ENCODE results near the gene IAH1. TPM values are rescaled to one million over a fixed set of nuclear protein-coding genes. Genes with fewer than 3 reads are reported as not detected.

IAH1 gene
- total and polyA plus RNA-seq, 8 donors = 41.9 to 57.1 (median 50.3) TPM

GRCh38 chr2:9445089-9445488 lies 29.3 kb upstream of the IAH1 start:
- Histone ChIP-seq H3K4me1 (no peaks in the 10 kb centered on the region), H3K4me3 (no peak overlapping the region), H3K9me3 (no peaks in the 10 kb centered on the region), H3K36me3 (peaks cover 0 to 95% of the 10 kb centered on the region in 2 donors), H3K27ac (no peak overlapping the region), H3K27me3 (no peaks in the 10 kb centered on the region)
- intact Hi-C loops (cut with DNase I) = no loop called here
- TF ChIP-seq CTCF (IDR thresholded peaks at IDR 0.05) = no peak
- no peak for DNase-seq
- no peak for ATAC-seq

- intact Hi-C loops (cut with DNase I) = no loop called here
- no peaks in the 10 kb centered on the region for H3K27me3 ChIP-seq
Measured at GRCh38 chr2:9451231-9451630, 23.1 kb upstream of the IAH1 start.

DNA sequence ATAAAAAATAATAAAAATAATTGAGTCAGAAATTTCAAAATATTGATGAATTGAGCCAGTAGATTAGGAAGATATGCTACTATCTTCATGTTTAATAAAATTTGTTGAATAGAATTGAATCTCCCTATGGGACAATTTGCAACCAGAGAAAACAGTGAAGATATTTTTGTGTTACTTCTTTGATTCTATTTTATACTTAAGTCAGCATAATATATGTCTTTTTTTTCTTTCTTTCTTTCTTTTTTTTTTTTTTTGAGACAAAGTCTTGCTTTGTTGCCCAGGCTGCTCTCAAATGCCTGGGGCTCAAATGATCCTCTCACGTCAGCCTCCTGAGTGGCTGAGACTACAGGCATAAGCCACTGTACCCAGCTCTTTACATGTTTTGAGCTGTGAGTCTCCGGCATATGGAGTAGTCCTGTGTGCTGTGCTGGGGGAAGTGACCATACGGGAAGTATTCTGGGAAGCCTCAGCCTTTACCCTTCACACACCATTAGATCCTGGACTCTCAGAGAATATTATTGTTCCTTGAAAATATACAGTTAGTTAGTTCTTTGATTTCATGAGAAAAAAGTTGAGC lies 13.8 kb upstream of the IAH1 start:
- Histone ChIP-seq H3K4me1 (no peaks in the 10 kb centered on the region), H3K27ac (no peak overlapping the region), H3K27me3 (no peaks in the 10 kb centered on the region), H3K4me3 (no peak overlapping the region), H3K9me3 (no peaks in the 10 kb centered on the region), H3K36me3 (peaks cover 0 to 61% of the 10 kb centered on the region in 2 donors)
- TF ChIP-seq CTCF (IDR thresholded peaks at IDR 0.05) = no peak
- no peak for ATAC-seq
- intact Hi-C loops (cut with DNase I) = no loop called here
- no peak for DNase-seq

More at GRCh38 chr2:9451231-9451630, 23.1 kb upstream of the IAH1 start:
- H3K9me3 ChIP-seq = no peaks in the 10 kb centered on the region
- ATAC-seq (no peak), DNase-seq (no peak)
- H3K4me1 ChIP-seq = no peaks in the 10 kb centered on the region
- H3K36me3 ChIP-seq = peaks cover 0 to 89% of the 10 kb centered on the region in 2 donors
- H3K4me3 ChIP-seq = no peak overlapping the region
- TF ChIP-seq CTCF (IDR thresholded peaks at IDR 0.05) = no peak
- no peak overlapping the region for H3K27ac ChIP-seq

DNA sequence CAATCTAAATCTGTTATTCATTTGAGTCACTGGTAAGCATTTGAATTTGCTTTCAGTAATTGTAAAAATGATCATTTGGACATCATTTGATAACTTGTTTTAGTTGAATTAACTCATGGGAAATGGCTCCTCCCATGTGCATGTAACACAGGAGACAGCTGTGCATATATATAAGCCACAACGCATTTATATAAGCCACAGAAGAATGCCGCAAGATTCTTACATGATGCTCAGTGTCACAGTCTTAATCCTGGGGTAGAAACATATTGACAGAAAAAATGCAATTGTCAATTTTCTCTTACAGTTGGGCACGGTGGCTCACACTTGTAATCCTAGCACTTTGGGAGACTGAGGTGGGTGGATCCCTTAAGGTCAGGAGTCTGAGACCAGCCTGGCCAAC lies 13.3 kb upstream of the IAH1 start:
- H3K27ac ChIP-seq = no peak overlapping the region
- intact Hi-C loops (cut with DNase I) = no loop called here
- H3K36me3 ChIP-seq = peaks cover 0 to 57% of the 10 kb centered on the region in 2 donors
- no peaks in the 10 kb centered on the region for H3K4me1 ChIP-seq
- no peaks in the 10 kb centered on the region for H3K27me3 ChIP-seq
- no peak for ATAC-seq
- TF ChIP-seq CTCF (IDR thresholded peaks at IDR 0.05) = no peak
- no peak overlapping the region for H3K4me3 ChIP-seq
- no peaks in the 10 kb centered on the region for H3K9me3 ChIP-seq
- DNase-seq = no peak

GRCh38 chr2:9462313-9462712 lies 12.0 kb upstream of the IAH1 start:
- Histone ChIP-seq H3K4me3 (no peak overlapping the region), H3K27me3 (no peaks in the 10 kb centered on the region), H3K36me3 (peaks cover 0 to 53% of the 10 kb centered on the region in 2 donors), H3K27ac (no peak overlapping the region), H3K9me3 (no peaks in the 10 kb centered on the region), H3K4me1 (no peaks in the 10 kb centered on the region)
- intact Hi-C loops (cut with DNase I) = no loop called here
- no peak for DNase-seq
- TF ChIP-seq CTCF (IDR thresholded peaks at IDR 0.05) = no peak
- ATAC-seq = no peak

Measured in left lung (tissue), 10 donors.